ENCODE measurements around the gene SALL4.
"Not testable (repeated sequence)": the region's sequence is repeated elsewhere in the genome, so short reads cannot be mapped to it uniquely, and the experiment has no call there.

SALL4 gene

DNA sequence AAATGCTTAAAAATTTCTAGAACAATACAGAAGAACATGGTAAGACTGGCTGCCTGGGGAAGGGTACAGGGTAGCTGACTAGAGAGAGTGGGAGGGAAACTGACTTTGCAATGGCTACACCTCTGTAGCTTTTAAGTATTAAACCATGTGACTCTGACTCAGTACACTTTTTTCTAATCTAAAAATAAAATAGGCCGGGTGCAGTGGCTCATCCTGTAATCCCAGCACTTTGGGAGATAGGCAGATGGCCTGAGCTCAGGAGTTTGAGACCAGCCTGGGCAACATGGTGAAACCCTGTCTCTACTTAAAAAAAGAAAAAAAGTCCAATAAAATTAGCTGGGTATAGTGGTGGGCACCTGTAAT, 52.7 kb downstream of the SALL4 start:
- H3K4me1 Mint-ChIP-seq (ENCODE audit: low read depth) = peaks cover 5% of the 10 kb centered on the region
- H3K4me3 Mint-ChIP-seq = no peak overlapping the region
- no peak overlapping the region for H3K27ac Mint-ChIP-seq
- no peaks in the 10 kb centered on the region for H3K9me3 Mint-ChIP-seq
- no peaks in the 10 kb centered on the region for H3K27me3 Mint-ChIP-seq
- intact Hi-C loops (cut with micrococcal nuclease) = no loop called here
- no peaks in the 10 kb centered on the region for H3K36me3 Mint-ChIP-seq (ENCODE audit: low read depth)

DNA sequence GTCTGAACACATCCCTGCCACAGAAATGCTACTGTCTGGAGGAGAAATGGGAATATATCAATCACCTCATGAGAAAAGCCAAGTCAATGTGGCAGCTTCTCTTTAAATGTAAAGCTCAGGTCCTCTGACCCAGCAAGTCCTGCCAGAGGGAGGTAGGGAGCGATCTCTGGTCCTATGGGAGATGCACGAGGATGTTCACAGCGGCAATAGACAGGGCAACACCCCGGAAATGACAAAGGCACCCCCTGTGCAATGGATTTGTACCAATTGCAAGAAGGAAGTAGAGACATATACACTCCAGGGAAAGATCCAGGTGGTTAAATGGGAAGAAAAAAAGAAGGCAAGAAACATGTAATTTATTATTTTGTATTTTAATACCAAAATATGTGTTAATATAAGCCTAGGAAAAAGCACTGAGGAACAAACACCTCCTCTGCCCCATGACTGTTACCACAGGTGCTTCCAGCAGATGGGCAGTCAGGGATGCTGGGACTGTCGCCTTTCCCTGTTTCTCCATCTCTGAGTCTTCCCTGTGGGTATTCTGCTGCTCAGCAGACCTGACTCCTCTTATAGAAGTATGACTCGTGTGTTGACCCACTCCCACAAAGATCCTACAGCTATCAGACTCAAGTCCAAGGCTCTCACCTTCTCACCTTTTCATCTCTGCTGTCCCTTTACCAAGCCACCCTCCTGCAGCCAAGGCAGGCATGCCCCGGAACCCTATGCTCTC, 55.0 kb downstream of the SALL4 start:
- Mint-ChIP-seq H3K4me1 (ENCODE audit: low read depth) (peaks cover 11% of the 10 kb centered on the region), H3K4me3 (no peak overlapping the region), H3K27me3 (no peaks in the 10 kb centered on the region), H3K9me3 (no peaks in the 10 kb centered on the region), H3K27ac (no peak overlapping the region), H3K36me3 (ENCODE audit: low read depth) (no peaks in the 10 kb centered on the region)
- intact Hi-C loops (cut with micrococcal nuclease) = no loop called here

DNA sequence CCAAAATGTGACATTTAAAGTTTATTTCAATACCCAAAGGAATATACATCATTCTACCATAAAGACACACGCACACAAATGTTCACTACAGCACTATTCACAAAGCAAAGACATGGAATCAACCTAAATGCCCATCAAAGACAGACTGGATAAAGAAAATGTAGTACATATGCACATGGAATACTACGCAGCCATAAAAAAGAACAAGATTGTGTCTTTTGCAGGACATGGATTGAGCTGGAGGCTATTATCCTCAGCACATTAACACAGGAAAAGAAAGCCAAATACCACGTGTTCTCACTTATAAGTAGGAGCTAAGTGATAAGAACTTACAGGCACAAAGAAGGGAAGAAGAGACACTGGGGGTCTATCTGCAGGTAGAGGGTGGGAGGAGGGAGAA, 56.5 kb downstream of the SALL4 start:
- Mint-ChIP-seq H3K9me3 (no peaks in the 10 kb centered on the region), H3K27ac (no peak overlapping the region), H3K4me3 (no peak overlapping the region), H3K4me1 (ENCODE audit: low read depth) (peaks cover 11% of the 10 kb centered on the region), H3K36me3 (ENCODE audit: low read depth) (no peaks in the 10 kb centered on the region), H3K27me3 (no peaks in the 10 kb centered on the region)
- intact Hi-C loops (cut with micrococcal nuclease) = no loop called here

DNA sequence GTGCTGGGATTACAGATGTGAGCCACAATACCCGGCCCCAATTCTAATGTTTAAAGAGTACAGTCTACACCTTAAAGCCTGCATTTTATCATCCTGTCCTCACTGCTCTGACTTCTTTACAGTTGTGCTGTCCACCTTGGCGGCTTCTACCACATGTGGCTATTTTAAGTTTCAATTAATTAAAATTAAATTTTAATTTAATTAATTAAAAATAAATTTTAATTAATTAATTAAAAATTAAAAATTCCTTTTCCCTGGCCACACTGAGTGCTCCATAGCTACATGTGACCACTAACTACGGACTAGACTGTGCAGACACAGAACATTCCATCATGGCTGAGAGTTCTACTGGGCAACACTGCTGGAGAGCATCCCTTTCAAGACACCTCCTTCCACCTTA, 61.5 kb downstream of the SALL4 start:
- no peaks in the 10 kb centered on the region for H3K9me3 Mint-ChIP-seq
- H3K4me1 Mint-ChIP-seq (ENCODE audit: low read depth) = peaks cover 10% of the 10 kb centered on the region
- H3K36me3 Mint-ChIP-seq (ENCODE audit: low read depth) = no peaks in the 10 kb centered on the region
- H3K27ac Mint-ChIP-seq = no peak overlapping the region
- H3K4me3 Mint-ChIP-seq = no peak overlapping the region
- no peaks in the 10 kb centered on the region for H3K27me3 Mint-ChIP-seq
- intact Hi-C loops (cut with micrococcal nuclease) = no loop called here

DNA sequence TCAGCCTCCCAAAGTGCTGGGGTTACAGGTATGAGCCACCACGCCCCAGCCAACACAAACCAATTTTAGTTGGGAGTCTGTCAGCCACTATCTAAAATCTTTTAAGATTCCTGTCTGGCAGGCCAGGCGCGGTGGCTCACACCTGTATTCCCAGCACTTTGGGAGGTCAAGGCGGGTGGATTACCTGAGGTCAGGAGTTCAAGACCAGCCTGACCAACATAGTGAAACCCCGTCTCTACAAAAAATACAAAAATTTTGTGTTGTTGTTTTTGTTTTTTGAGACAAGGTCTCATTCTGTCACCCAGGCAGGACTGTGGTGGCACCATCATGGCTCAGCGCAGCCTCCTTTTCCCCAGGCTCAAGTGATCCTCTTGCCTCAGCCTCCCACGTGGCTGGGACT, 62.0 kb downstream of the SALL4 start:
- intact Hi-C loops (cut with micrococcal nuclease); H3K27me3 Mint-ChIP-seq; H3K4me3 Mint-ChIP-seq: not testable (repeated sequence)

DNA sequence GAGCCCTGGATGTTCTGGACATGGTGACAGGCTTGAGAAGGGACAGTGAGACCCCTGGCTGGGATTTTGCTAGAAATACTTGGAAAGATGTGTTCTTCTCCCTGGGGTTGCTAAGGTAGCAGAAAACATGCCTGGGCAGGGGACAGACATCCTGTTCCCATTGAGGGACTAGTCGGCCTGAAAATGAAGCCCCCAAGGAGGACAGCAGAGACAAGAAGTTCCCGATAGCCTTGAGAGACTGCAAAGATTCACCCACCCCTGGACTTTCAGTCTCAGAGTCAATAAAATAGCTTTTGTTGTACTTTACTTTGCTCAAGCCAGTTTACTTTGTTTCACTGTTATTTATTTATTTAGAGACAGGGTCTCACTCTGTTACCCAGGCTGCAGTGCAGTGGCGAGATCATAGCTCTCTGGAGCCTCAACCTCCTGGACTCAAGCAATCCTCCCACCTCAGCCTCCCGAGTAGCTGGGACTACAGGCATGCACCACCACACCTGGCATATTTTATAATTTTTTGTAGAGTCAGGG, 62.5 kb downstream of the SALL4 start:
- Mint-ChIP-seq H3K4me1 (ENCODE audit: low read depth) (peaks cover 11% of the 10 kb centered on the region), H3K27ac (no peak overlapping the region), H3K27me3 (no peaks in the 10 kb centered on the region), H3K9me3 (no peaks in the 10 kb centered on the region), H3K36me3 (ENCODE audit: low read depth) (no peaks in the 10 kb centered on the region), H3K4me3 (no peak overlapping the region)
- intact Hi-C loops (cut with micrococcal nuclease) = no loop called here

More for the DNA sequence above, 62.0 kb downstream of the SALL4 start:
- not testable (repeated sequence) for H3K36me3 Mint-ChIP-seq (ENCODE audit: low read depth); H3K9me3 Mint-ChIP-seq; H3K27ac Mint-ChIP-seq
- H3K4me1 Mint-ChIP-seq (ENCODE audit: low read depth) = peaks cover 11% of the 10 kb centered on the region

DNA sequence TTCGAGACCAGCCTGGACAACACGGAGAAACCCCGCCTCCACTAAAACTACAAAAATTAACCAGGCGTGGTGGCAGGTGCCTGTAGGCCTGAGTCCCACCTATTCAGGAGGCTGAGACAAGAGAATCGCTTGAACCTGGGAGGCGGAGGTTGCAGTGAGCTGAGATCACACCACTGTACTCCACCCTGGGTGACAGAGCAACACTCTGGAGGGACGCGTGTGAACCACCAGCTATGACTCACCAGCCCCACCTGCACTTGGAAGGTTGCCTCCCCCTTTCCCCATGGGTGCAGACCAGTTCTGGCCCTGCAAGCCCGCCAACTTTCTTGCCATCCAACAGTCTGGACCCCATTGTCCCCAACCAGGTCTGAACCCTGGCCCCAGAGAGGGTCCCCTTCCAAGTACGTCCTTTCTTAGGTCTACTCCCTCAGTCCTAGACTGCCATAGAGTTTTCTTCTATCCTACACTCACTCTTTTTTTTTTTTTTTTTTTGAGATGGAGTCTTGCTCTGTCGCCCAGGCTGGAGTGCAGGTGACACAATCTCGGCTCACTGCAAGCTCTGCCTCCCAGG, 63.4 kb downstream of the SALL4 start:
- Mint-ChIP-seq H3K27ac (no peak overlapping the region), H3K36me3 (ENCODE audit: low read depth) (no peaks in the 10 kb centered on the region), H3K4me3 (no peak overlapping the region), H3K9me3 (no peaks in the 10 kb centered on the region), H3K4me1 (ENCODE audit: low read depth) (peaks cover 11% of the 10 kb centered on the region), H3K27me3 (no peaks in the 10 kb centered on the region)
- intact Hi-C loops (cut with micrococcal nuclease) = no loop called here

DNA sequence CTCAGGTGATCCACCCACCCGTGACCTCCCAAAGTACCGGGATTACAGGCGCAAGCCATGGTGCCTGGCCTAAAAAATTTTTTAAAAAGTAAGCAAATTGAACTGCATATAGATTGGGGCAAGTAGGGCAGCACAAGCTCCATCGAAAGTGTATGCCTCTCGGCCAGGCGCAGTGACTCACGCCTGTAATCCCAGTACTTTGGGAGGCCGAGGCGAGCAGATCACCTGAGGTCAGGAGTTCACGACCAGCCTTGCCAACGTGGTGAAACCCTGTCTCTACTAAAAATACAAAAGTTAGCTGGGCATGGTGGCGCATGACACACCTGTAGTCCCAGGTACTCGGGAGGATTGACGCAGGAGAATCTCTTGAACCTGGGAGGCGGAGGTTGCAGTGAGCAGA, 64.1 kb downstream of the SALL4 start:
- peaks cover 11% of the 10 kb centered on the region for H3K4me1 Mint-ChIP-seq (ENCODE audit: low read depth)
- H3K36me3 Mint-ChIP-seq (ENCODE audit: low read depth); H3K27ac Mint-ChIP-seq; H3K4me3 Mint-ChIP-seq; H3K9me3 Mint-ChIP-seq; H3K27me3 Mint-ChIP-seq; intact Hi-C loops (cut with micrococcal nuclease): not testable (repeated sequence)

DNA sequence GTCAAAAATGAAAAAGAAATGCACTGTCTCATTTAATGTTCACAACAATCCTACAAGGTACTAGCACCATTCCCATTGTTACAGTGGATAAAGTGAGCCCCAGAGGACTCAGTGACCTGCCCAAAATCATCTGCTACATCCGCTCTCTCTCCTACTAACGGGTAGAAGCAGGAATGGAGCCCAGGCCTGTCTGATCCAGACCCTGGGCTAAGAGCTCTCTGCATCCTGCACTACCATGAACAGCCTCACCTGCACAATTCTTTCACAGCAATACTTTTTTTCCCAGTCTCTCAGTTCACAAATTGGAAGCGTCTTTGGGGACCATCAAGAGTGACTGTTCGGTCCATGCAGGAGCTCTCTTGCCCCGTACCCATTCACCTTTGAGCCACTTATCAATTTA, 65.4 kb downstream of the SALL4 start:
- H3K36me3 Mint-ChIP-seq (ENCODE audit: low read depth) = no peaks in the 10 kb centered on the region
- H3K4me3 Mint-ChIP-seq = no peak overlapping the region
- no peaks in the 10 kb centered on the region for H3K9me3 Mint-ChIP-seq
- intact Hi-C loops (cut with micrococcal nuclease) = no loop called here
- H3K27ac Mint-ChIP-seq = no peak overlapping the region
- H3K27me3 Mint-ChIP-seq = no peaks in the 10 kb centered on the region
- peaks cover 14% of the 10 kb centered on the region for H3K4me1 Mint-ChIP-seq (ENCODE audit: low read depth)

DNA sequence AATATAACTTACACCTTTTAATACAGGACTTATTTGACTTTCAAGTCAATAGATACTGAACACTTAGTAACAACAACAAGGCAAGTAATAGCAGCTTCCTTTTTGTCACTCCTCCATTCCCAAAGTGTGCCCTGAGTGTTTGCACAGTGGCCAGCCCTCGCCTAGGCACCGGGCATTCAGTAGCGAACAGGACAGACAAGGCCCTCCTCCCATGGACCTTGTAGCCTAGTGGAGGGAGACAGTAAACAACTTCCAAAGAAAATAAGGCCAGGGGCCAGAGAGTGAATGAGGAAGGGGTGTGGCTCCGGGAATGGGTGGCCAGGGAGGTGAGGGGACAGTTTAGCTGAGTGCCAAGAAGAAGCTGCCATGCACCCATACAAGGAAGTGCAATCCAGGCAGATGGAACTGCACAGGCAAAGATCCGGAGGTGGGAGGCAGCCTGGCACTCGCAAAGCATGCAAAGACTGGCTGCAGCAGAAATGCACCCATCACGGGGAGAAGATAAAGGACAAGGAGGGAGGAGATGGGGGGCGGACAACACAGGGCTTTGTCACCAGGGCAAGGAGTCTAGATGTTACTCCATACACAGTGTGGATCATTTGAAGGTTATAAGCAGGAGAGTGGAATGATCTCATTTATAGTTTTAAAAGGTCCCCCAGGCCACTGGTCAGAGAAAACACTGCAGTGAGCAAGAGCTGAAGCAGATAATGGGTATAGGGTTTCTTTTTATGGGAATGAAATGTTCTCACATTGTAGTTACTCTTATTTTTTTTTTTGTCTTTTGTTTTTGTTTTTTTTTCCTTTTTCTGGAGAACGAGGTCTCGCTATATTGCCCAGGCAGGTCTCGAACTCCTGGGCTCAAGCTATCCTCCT, 66.4 kb downstream of the SALL4 start:
- intact Hi-C loops (cut with micrococcal nuclease) = no loop called here
- H3K36me3 Mint-ChIP-seq (ENCODE audit: low read depth) = no peaks in the 10 kb centered on the region
- H3K27ac Mint-ChIP-seq = no peak overlapping the region
- peaks cover 14% of the 10 kb centered on the region for H3K4me1 Mint-ChIP-seq (ENCODE audit: low read depth)
- H3K4me3 Mint-ChIP-seq = no peak overlapping the region
- no peaks in the 10 kb centered on the region for H3K27me3 Mint-ChIP-seq
- no peaks in the 10 kb centered on the region for H3K9me3 Mint-ChIP-seq

DNA sequence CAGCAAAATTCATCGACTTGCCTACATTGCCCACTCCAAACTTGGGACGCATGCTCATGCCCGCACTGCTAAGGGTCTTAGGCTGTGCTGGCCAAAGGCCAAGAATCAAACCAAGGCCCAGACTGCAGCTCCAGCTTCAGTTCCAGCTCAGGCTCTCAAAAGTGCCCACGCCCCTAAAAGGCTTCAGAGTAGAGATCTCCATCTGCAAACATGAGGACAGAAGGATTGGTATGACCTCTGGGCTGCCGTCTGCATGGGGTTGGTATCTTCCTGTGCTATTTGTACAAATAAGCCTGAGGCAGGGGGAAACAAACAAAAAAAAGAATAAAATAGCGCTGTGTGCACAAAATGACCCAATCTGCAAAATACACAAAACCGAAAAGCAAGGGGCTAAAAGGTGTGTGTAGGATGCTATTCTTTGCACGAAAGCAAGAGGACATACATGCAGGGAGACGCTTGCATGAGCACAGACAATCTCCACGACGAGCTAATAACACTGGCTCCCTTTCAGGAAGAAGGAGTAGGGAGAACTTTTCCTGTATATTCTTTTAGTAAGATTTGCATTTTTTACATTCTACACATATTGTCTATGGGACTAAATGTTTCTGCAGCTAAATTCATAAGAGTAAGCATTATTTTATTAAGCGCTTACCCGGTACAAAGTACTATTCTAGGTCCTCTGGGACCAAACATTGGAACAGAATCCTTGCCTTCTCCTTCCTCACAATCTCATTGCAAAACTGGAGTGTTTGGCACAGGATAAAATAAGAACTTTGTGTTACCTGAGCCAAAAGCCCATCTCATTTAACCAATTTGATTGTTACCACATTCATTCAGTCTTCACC, 67.2 kb downstream of the SALL4 start:
- Mint-ChIP-seq H3K36me3 (ENCODE audit: low read depth) (no peaks in the 10 kb centered on the region), H3K9me3 (no peaks in the 10 kb centered on the region), H3K27ac (no peak overlapping the region), H3K27me3 (no peaks in the 10 kb centered on the region), H3K4me1 (ENCODE audit: low read depth) (peaks cover 14% of the 10 kb centered on the region), H3K4me3 (no peak overlapping the region)
- intact Hi-C loops (cut with micrococcal nuclease) = no loop called here

DNA sequence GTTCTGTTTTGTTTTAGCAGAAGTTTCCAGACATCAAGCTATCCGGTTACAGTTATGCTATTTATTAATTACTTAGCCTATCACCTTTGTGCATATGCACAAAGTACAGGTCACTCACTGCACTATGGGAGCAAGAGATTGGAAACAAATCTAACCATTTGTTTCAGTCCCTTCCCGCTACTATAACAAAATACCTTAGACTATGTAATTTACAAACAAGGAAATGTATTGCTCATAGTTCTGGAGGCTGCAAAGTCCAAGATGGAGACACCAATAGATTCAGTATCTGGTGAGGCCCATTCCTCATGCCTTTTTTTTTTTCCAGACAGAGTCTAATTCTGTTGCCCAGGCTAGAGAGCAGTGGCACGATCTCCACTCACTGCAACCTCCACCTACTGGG, 69.3 kb downstream of the SALL4 start:
- intact Hi-C loops (cut with micrococcal nuclease) = no loop called here
- H3K36me3 Mint-ChIP-seq (ENCODE audit: low read depth) = no peaks in the 10 kb centered on the region
- no peaks in the 10 kb centered on the region for H3K9me3 Mint-ChIP-seq
- H3K4me3 Mint-ChIP-seq = no peak overlapping the region
- peaks cover 14% of the 10 kb centered on the region for H3K4me1 Mint-ChIP-seq (ENCODE audit: low read depth)
- H3K27me3 Mint-ChIP-seq = no peaks in the 10 kb centered on the region
- no peak overlapping the region for H3K27ac Mint-ChIP-seq
